ENCODE measurements around the gene SLC4A5. TPM values are rescaled to one million over a fixed set of nuclear protein-coding genes. Genes with fewer than 3 reads are reported as not detected.
"Not testable (repeated sequence)": the region's sequence is repeated elsewhere in the genome, so short reads cannot be mapped to it uniquely, and the experiment has no call there.

SLC4A5 gene
- total RNA-seq, 1 donor from 2014 or later: 3.6 TPM

GRCh38 chr2:74199275-74199701, 143.9 kb downstream of the SLC4A5 start:
- no peak for DNase-seq (ENCODE audit: low spot score)

- peak; percentile 97 for DNase-seq (ENCODE audit: low spot score)
Observed at GRCh38 chr2:74198461-74199274, 144.5 kb downstream of the SLC4A5 start, which contains the start of gene MTHFD2. Gene MTHFD2 (plus strand): TSS chr2:74198615. CDS start chr2:74198642, 27 bp downstream.

GRCh38 chr2:74198023-74198460, 145.2 kb downstream of the SLC4A5 start:
- DNase-seq (ENCODE audit: low spot score): no peak

GRCh38 chr2:74197049-74197448, 146.2 kb downstream of the SLC4A5 start:
- no peak for DNase-seq (ENCODE audit: low spot score)

- no peak for DNase-seq (ENCODE audit: low spot score)
Observed at GRCh38 chr2:74194799-74195198, 148.4 kb downstream of the SLC4A5 start.

GRCh38 chr2:74191596-74192380, 151.4 kb downstream of the SLC4A5 start:
- no peak for DNase-seq (ENCODE audit: low spot score)

GRCh38 chr2:74188696-74189095, 154.5 kb downstream of the SLC4A5 start:
- DNase-seq (ENCODE audit: low spot score): no peak

GRCh38 chr2:74188018-74188601, 155.1 kb downstream of the SLC4A5 start:
- no peak for DNase-seq (ENCODE audit: low spot score)

GRCh38 chr2:74186706-74187105, 156.5 kb downstream of the SLC4A5 start:
- DNase-seq (ENCODE audit: low spot score): not testable (repeated sequence)

GRCh38 chr2:74186038-74186437, 157.2 kb downstream of the SLC4A5 start:
- no peak for DNase-seq (ENCODE audit: low spot score)

GRCh38 chr2:74183878-74184277, 159.3 kb downstream of the SLC4A5 start:
- no peak for DNase-seq (ENCODE audit: low spot score)

GRCh38 chr2:74181739-74182138, 161.5 kb downstream of the SLC4A5 start:
- peak; percentile 67 for DNase-seq (ENCODE audit: low spot score)

- no peak for DNase-seq (ENCODE audit: low spot score)
Observed at GRCh38 chr2:74179063-74179865, 164.0 kb downstream of the SLC4A5 start.

- peak; percentile 100 for DNase-seq (ENCODE audit: low spot score)
Observed at GRCh38 chr2:74178211-74179062, 164.8 kb downstream of the SLC4A5 start, which contains the start of gene MOB1A. Gene MOB1A (minus strand): TSS chr2:74178879. CDS start chr2:74178674, 205 bp downstream.

GRCh38 chr2:74177696-74178095, 165.5 kb downstream of the SLC4A5 start:
- DNase-seq (ENCODE audit: low spot score): no peak

GRCh38 chr2:74174909-74175308, 168.3 kb downstream of the SLC4A5 start:
- no peak for DNase-seq (ENCODE audit: low spot score)

GRCh38 chr2:74168739-74169138, 174.5 kb downstream of the SLC4A5 start:
- DNase-seq (ENCODE audit: low spot score): no peak

Data from umbilical cord (tissue), 2 donors.